Measurements from ENCODE around the gene HNRNPCL4.
"Not testable (repeated sequence)": the region's sequence is repeated elsewhere in the genome, so short reads cannot be mapped to it uniquely, and the experiment has no call there.

GRCh38 chr1:13208712-13209111, 43.3 kb upstream of the HNRNPCL4 start:
- TF ChIP-seq ZNF274 (IDR thresholded peaks at IDR 0.05; ENCODE audit: low read depth, low read length); YY1 (IDR thresholded peaks at IDR 0.05; ENCODE audit: insufficient read depth, insufficient read length): not testable (repeated sequence)

Measured in NT2/D1 (cell line).